Measurements from ENCODE around the gene C11orf65.
"Not testable (repeated sequence)": the region's sequence is repeated elsewhere in the genome, so short reads cannot be mapped to it uniquely, and the experiment has no call there.

GRCh38 chr11:108396672-108397071, 70.7 kb downstream of the C11orf65 start:
- TF ChIP-seq, protein P1, sequence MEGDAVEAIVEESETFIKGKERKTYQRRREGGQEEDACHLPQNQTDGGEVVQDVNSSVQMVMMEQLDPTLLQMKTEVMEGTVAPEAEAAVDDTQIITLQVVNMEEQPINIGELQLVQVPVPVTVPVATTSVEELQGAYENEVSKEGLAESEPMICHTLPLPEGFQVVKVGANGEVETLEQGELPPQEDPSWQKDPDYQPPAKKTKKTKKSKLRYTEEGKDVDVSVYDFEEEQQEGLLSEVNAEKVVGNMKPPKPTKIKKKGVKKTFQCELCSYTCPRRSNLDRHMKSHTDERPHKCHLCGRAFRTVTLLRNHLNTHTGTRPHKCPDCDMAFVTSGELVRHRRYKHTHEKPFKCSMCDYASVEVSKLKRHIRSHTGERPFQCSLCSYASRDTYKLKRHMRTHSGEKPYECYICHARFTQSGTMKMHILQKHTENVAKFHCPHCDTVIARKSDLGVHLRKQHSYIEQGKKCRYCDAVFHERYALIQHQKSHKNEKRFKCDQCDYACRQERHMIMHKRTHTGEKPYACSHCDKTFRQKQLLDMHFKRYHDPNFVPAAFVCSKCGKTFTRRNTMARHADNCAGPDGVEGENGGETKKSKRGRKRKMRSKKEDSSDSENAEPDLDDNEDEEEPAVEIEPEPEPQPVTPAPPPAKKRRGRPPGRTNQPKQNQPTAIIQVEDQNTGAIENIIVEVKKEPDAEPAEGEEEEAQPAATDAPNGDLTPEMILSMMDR (IDR thresholded peaks at IDR 0.05 in 2 of 3, conservative IDR thresholded peaks at IDR 0.05 in 1 of 3; ENCODE audit: borderline replicate concordance in 1 of 3, insufficient read depth in 1 of 3, low read depth in 2 of 3, low read length in 2 of 3): not testable (repeated sequence)
- TF ChIP-seq EZH2 (IDR thresholded peaks at IDR 0.05); POLR2AphosphoS5 (IDR thresholded peaks at IDR 0.05; ENCODE audit: low read depth, low read length); POLR2A (IDR thresholded peaks at IDR 0.05; ENCODE audit: borderline replicate concordance, extremely low read depth, insufficient read depth, insufficient read length); EZH2phosphoT487 (IDR thresholded peaks at IDR 0.05; ENCODE audit: borderline replicate concordance); EGR1 (IDR thresholded peaks at IDR 0.05; ENCODE audit: low read depth); CEBPB (IDR thresholded peaks at IDR 0.05; ENCODE audit: low read depth); ZFX (IDR thresholded peaks at IDR 0.05); ZNF274 (IDR thresholded peaks at IDR 0.05; ENCODE audit: low read depth, low read length); MAX (IDR thresholded peaks at IDR 0.05); TCF7L2 (IDR thresholded peaks at IDR 0.05; ENCODE audit: borderline replicate concordance, extremely low read depth, insufficient read depth, insufficient read length); YY1 (IDR thresholded peaks at IDR 0.05; ENCODE audit: extremely low read depth, insufficient replicate concordance, low read depth, low read length): not testable (repeated sequence)

All from HCT116 (cell line).